SK-N-SH treated with all-trans-retinoic acid at 6 μM for 48 hours (cell line): ENCODE data around the gene TMPRSS5.

Experiments used
- ATAC-seq: fragments of 200-7000 bp; cut with Tn5 transposase; 3 replicates; pipeline ENCODE4 v1.9.1; 2020; ENCODE audit warnings: mild to moderate bottlenecking, moderate library complexity
- ARNTL ChIP-seq: fragments of 450-650 bp; formaldehyde crosslinking; IDR thresholded peaks from 2 replicates; pipeline ENCODE4 v1.5.0; 2020; ENCODE audit warnings: low read depth, mild to moderate bottlenecking, moderate library complexity, borderline replicate concordance
- BACH2 ChIP-seq: fragments of 250-450 bp; sonication (Bioruptor Pico); IDR thresholded peaks from 2 replicates; pipeline ENCODE4 v1.9.0; 2021; ENCODE audit warnings: mild to moderate bottlenecking, borderline replicate concordance
- CREB5 ChIP-seq: fragments of 250-450 bp; sonication (Bioruptor Pico); IDR thresholded peaks from 2 replicates; pipeline ENCODE4 v1.5.1; 2020; ENCODE audit warnings: low read depth, mild to moderate bottlenecking, moderate library complexity
- CSDC2 ChIP-seq: fragments of 250-450 bp; sonication (Bioruptor Pico); IDR thresholded peaks from 2 replicates; pipeline ENCODE4 v1.5.0; 2020; ENCODE audit warnings: mild to moderate bottlenecking, moderate library complexity
- ESRRG ChIP-seq: fragments of 250-450 bp; sonication (Bioruptor Pico); IDR thresholded peaks from 2 replicates; pipeline ENCODE4 v1.6.1; 2021; ENCODE audit warnings: mild to moderate bottlenecking
- GLIS3 ChIP-seq: fragments of 250-450 bp; sonication (Bioruptor Pico); IDR thresholded peaks from 2 replicates; pipeline ENCODE4 v1.5.0; 2020; ENCODE audit warnings: mild to moderate bottlenecking, moderate library complexity
- ISL1 ChIP-seq: fragments of 250-450 bp; sonication (Bioruptor Pico); IDR thresholded peaks from 2 replicates; pipeline ENCODE4 v2.1.2; 2022; ENCODE audit warnings: mild to moderate bottlenecking, moderate library complexity
- OSR1 ChIP-seq: fragments of 250-450 bp; sonication (Bioruptor Pico); IDR thresholded peaks from 2 replicates; pipeline ENCODE4 v1.8.0; 2022; ENCODE audit warnings: moderate library complexity, mild to moderate bottlenecking, inconsistent platforms
- POU6F1 ChIP-seq: fragments of 250-450 bp; sonication (Bioruptor Pico); IDR thresholded peaks from 2 replicates; pipeline ENCODE4 v1.8.0; 2021; ENCODE audit warnings: low read depth, mild to moderate bottlenecking, moderate library complexity, borderline replicate concordance
- PPARA ChIP-seq: fragments of 250-450 bp; sonication (Bioruptor Pico); IDR thresholded peaks from 2 replicates; pipeline ENCODE4 v1.5.0; 2020; ENCODE audit warnings: mild to moderate bottlenecking, borderline replicate concordance
- RARB ChIP-seq: fragments of 250-450 bp; sonication (Bioruptor Pico); IDR thresholded peaks from 2 replicates; pipeline ENCODE4 v1.8.0; 2021; ENCODE audit warnings: mild to moderate bottlenecking, moderate library complexity
- SNAI2 ChIP-seq: fragments of 250-450 bp; sonication (Bioruptor Pico); IDR thresholded peaks from 2 replicates; pipeline ENCODE4 v1.5.0; 2020; ENCODE audit warnings: mild to moderate bottlenecking, moderate library complexity
- TCF4 ChIP-seq: fragments of 250-450 bp; sonication (Bioruptor Pico); IDR thresholded peaks from 2 replicates; pipeline ENCODE4 v1.8.0; 2021; ENCODE audit warnings: mild to moderate bottlenecking, moderate library complexity, borderline replicate concordance
- TOX ChIP-seq: fragments of 250-450 bp; sonication (Bioruptor Pico); IDR thresholded peaks from 2 replicates; pipeline ENCODE4 v1.8.0; 2021; ENCODE audit warnings: mild to moderate bottlenecking, moderate library complexity, borderline replicate concordance
- TSHZ2 ChIP-seq: fragments of 250-450 bp; sonication (Bioruptor Pico); IDR thresholded peaks from 2 replicates; pipeline ENCODE4 v1.5.0; 2020; ENCODE audit warnings: mild to moderate bottlenecking, moderate library complexity
- ZFP3 ChIP-seq: fragments of 250-450 bp; sonication (Bioruptor Pico); IDR thresholded peaks from 2 replicates; pipeline ENCODE4 v1.5.0; 2020; ENCODE audit warnings: mild to moderate bottlenecking, moderate library complexity
- ZFP30 ChIP-seq: fragments of 450-650 bp; formaldehyde crosslinking; IDR thresholded peaks from 2 replicates; pipeline ENCODE4 v1.5.0; 2022; ENCODE audit warnings: mild to moderate bottlenecking, moderate library complexity
- ZNF565 ChIP-seq: fragments of 450-650 bp; formaldehyde crosslinking; conservative IDR thresholded peaks from 2 replicates; pipeline ENCODE4 v1.5.0; 2020; ENCODE audit warnings: low read depth, mild to moderate bottlenecking, moderate library complexity
- ZNF8 ChIP-seq: fragments of 450-650 bp; formaldehyde crosslinking; IDR thresholded peaks from 2 replicates; pipeline ENCODE4 v1.5.0; 2020; ENCODE audit warnings: mild to moderate bottlenecking, moderate library complexity

TMPRSS5 gene

GRCh38 chr11:113730887-113731726 is 25.0 kb upstream of the TMPRSS5 start:
- no peak for TF ChIP-seq ZNF8 (CRISPR knock-in tag)
- TF ChIP-seq CSDC2, result no peak
- no peak for TF ChIP-seq TSHZ2 (CRISPR knock-in tag)
- TF ChIP-seq TCF4 (CRISPR knock-in tag), result no peak
- no peak for TF ChIP-seq GLIS3
- no peak for TF ChIP-seq ZFP30
- no peak for TF ChIP-seq ARNTL
- peak; percentile 85 for ATAC-seq

- TF ChIP-seq ZNF565, result no peak
- no peak for ATAC-seq
These were observed 23.3 kb upstream of the TMPRSS5 start for GRCh38 chr11:113729456-113729855.

- ATAC-seq, result no peak
- TF ChIP-seq TCF4 (CRISPR knock-in tag), result no peak
- no peak for TF ChIP-seq ZFP30
- no peak for TF ChIP-seq SNAI2 (CRISPR knock-in tag)
- TF ChIP-seq ZFP3 (CRISPR knock-in tag), result no peak
- TF ChIP-seq CREB5, result no peak
- no peak for TF ChIP-seq ISL1 (CRISPR knock-in tag)
- TF ChIP-seq POU6F1, result no peak
- TF ChIP-seq ZNF8 (CRISPR knock-in tag), result no peak
- TF ChIP-seq PPARA (CRISPR knock-in tag), result no peak
- no peak for TF ChIP-seq TSHZ2 (CRISPR knock-in tag)
- TF ChIP-seq BACH2 (CRISPR knock-in tag), result no peak
- TF ChIP-seq OSR1 (CRISPR knock-in tag), result no peak
- no peak for TF ChIP-seq TOX
These were observed 22.7 kb upstream of the TMPRSS5 start for GRCh38 chr11:113728814-113729213.

- ATAC-seq, result no peak
- TF ChIP-seq ZNF8 (CRISPR knock-in tag), result no peak
- TF ChIP-seq ESRRG, result no peak
- TF ChIP-seq ISL1 (CRISPR knock-in tag), result no peak
- no peak for TF ChIP-seq ZFP3 (CRISPR knock-in tag)
These were observed 19.8 kb upstream of the TMPRSS5 start for GRCh38 chr11:113725913-113726312.

- no peak for ATAC-seq
- TF ChIP-seq POU6F1, result no peak
- TF ChIP-seq RARB, result no peak
- TF ChIP-seq ISL1 (CRISPR knock-in tag), result no peak
- TF ChIP-seq CSDC2, result no peak
These were observed 19.3 kb upstream of the TMPRSS5 start for GRCh38 chr11:113725407-113725806.
